C4-2B (cell line): ENCODE results near the gene DHDH.

Experiments
- CTCF ChIP-seq: fragments of 450-650 bp; conservative IDR thresholded peaks from 2 replicates; pipeline ENCODE4 v1.5.1; 2017; ENCODE audit warnings: mild to moderate bottlenecking
- ZFX ChIP-seq: fragments of 450-650 bp; IDR thresholded peaks from 2 replicates; pipeline ENCODE4 v1.6.1; 2017

- TF ChIP-seq CTCF (no peak), ZFX (no peak)
Observed at GRCh38 chr19:48968179-48968661, 34.7 kb downstream of the DHDH start.
